Left ventricle myocardium inferior (tissue), 1 donor: ENCODE data around the gene IRGC. TPM values are rescaled to one million over a fixed set of nuclear protein-coding genes. Genes with fewer than 3 reads are reported as not detected.

Experiments used
- DNase-seq: peaks from one replicate; pipeline ENCODE4 v3.0.0-alpha.2; 2020
- H3K27ac ChIP-seq: fragments of 200-600 bp; replicated peaks from 2 replicates; pipeline ENCODE4 v1.8.0; 2021
- H3K27me3 ChIP-seq: fragments of 200-600 bp; 2 replicates; pipeline ENCODE4 v1.8.0; 2021; ENCODE audit warnings: low read depth
- H3K36me3 ChIP-seq: fragments of 200-600 bp; 2 replicates; pipeline ENCODE4 v1.8.0; 2021
- H3K4me1 ChIP-seq: fragments of 200-600 bp; 2 replicates; pipeline ENCODE4 v1.8.0; 2021
- H3K4me3 ChIP-seq: fragments of 200-600 bp; 2 replicates; pipeline ENCODE4 v1.8.0; 2021; ENCODE audit warnings: mild to moderate bottlenecking, moderate library complexity
- H3K9me3 ChIP-seq: fragments of 200-600 bp; replicated peaks from 2 replicates; pipeline ENCODE4 v1.8.0; 2021
- CTCF ChIP-seq: fragments of 200-600 bp; IDR thresholded peaks from 2 replicates; pipeline ENCODE4 v1.8.0; 2021; ENCODE audit warnings: antibody characterized with exemption, mild to moderate bottlenecking, borderline replicate concordance
- intact Hi-C: fragments of 100-400 bp; cut with micrococcal nuclease; formaldehyde crosslinking; loops from one replicate; pipeline ENCODE4 v1.11.0; 2022
- total RNA-seq: library from RNA; stranded (reverse); fragmentation: NEBNext Ultra II Directional; extraction: Animal tissue kit (Norgen Biotek cat#: 25700); gene quantifications from one replicate; pipeline ENCODE4 v1.2.1, GENCODE V29; 2021
- donor health status: DM: no; HTN: yes; CAD: no; lungs with severe emphysema.

The IRGC gene
- total RNA-seq, 1 donor from 2014 or later = not detected

- intact Hi-C loops = no loop called here
- Histone ChIP-seq H3K27me3 (no peaks in the 10 kb centered on the region), H3K4me1 (peaks cover 33% of the 10 kb centered on the region), H3K9me3 (no peaks in the 10 kb centered on the region), H3K36me3 (peaks cover 90% of the 10 kb centered on the region), H3K27ac (peak overlapping the region; percentile 34), H3K4me3 (no peak overlapping the region)
- no peak for DNase-seq
- no peak for TF ChIP-seq CTCF
These were observed 25.4 kb downstream of the IRGC start for GRCh38 chr19:43741075-43741825.

- no peaks in the 10 kb centered on the region for H3K27me3 ChIP-seq
- peaks cover 33% of the 10 kb centered on the region for H3K4me1 ChIP-seq
- DNase-seq = no peak
- intact Hi-C loops = no loop called here
- H3K27ac ChIP-seq = no peak overlapping the region
- no peak for TF ChIP-seq CTCF
- no peak overlapping the region for H3K4me3 ChIP-seq
- peaks cover 90% of the 10 kb centered on the region for H3K36me3 ChIP-seq
- H3K9me3 ChIP-seq = no peaks in the 10 kb centered on the region
These were observed 27.2 kb downstream of the IRGC start for GRCh38 chr19:43743059-43743458.

- Histone ChIP-seq H3K4me3 (no peak overlapping the region), H3K36me3 (peaks cover 83% of the 10 kb centered on the region), H3K4me1 (peaks cover 18% of the 10 kb centered on the region), H3K9me3 (no peaks in the 10 kb centered on the region), H3K27ac (no peak overlapping the region), H3K27me3 (no peaks in the 10 kb centered on the region)
- DNase-seq = no peak
- no peak for TF ChIP-seq CTCF
- intact Hi-C loops = loop anchor here (5.0 kb wide), 1 partner anchor 35 kb away; the partner anchor contains the start of gene KCNN4
These were observed 31.8 kb downstream of the IRGC start for GRCh38 chr19:43747557-43748204.

- Histone ChIP-seq H3K4me1 (peaks cover 20% of the 10 kb centered on the region), H3K27me3 (no peaks in the 10 kb centered on the region), H3K4me3 (no peak overlapping the region), H3K9me3 (no peaks in the 10 kb centered on the region), H3K36me3 (peaks cover 78% of the 10 kb centered on the region), H3K27ac (no peak overlapping the region)
- no peak for DNase-seq
- intact Hi-C loops = loop anchor here (5.0 kb wide), 1 partner anchor 34 kb away; the partner anchor contains the start of gene KCNN4
- no peak for TF ChIP-seq CTCF
These were observed 32.3 kb downstream of the IRGC start for GRCh38 chr19:43748205-43748594.

GRCh38 chr19:43748685-43749084 is 32.8 kb downstream of the IRGC start:
- no peak for DNase-seq
- TF ChIP-seq CTCF = no peak
- Histone ChIP-seq H3K4me1 (peaks cover 24% of the 10 kb centered on the region), H3K27me3 (no peaks in the 10 kb centered on the region), H3K27ac (no peak overlapping the region), H3K9me3 (no peaks in the 10 kb centered on the region), H3K36me3 (peaks cover 73% of the 10 kb centered on the region), H3K4me3 (no peak overlapping the region)
- intact Hi-C loops = loop anchor here (5.0 kb wide), 1 partner anchor 34 kb away; the partner anchor contains the start of gene KCNN4
